ENCODE data around the gene FOXO1.

DNA sequence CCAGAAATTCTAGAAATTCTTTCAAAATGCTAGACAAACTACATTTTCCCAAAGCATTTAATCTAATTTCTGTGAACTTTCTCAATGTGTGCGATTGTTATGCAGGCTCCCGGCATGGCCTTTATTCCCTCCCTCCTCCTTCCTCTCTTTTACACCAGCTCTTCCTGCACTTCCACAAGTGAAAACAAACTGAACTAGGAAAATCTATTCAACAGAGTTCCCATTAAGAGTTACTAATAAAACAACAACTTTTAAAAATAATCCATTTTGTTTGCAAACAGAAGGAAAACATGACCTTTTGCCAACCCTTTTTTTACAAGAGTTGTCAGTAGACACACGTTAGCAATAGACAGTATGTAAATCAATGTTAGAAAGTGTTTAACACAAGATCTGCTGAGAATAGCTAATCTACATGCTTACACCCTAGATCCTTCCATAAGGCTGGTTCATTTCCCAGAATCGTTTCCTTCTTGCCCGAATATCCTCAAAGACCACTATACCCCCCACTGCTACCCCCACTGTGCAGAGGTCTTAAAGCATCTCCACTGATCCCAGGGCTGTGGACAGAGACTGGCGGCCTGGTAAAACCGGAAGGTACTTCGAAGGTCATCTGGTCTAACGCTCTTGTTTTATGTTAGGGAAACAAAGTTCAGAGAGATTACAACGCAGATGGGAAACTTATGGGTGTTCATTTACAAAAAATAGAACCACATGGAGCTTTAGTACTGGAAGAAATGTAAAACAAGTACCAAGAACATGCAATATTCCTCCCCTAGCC is 98.0 kb downstream of the FOXO1 start:
- no peak for TF ChIP-seq POLR2A (IDR thresholded peaks at IDR 0.05; ENCODE audit: low read depth)
- TF ChIP-seq, protein P1, sequence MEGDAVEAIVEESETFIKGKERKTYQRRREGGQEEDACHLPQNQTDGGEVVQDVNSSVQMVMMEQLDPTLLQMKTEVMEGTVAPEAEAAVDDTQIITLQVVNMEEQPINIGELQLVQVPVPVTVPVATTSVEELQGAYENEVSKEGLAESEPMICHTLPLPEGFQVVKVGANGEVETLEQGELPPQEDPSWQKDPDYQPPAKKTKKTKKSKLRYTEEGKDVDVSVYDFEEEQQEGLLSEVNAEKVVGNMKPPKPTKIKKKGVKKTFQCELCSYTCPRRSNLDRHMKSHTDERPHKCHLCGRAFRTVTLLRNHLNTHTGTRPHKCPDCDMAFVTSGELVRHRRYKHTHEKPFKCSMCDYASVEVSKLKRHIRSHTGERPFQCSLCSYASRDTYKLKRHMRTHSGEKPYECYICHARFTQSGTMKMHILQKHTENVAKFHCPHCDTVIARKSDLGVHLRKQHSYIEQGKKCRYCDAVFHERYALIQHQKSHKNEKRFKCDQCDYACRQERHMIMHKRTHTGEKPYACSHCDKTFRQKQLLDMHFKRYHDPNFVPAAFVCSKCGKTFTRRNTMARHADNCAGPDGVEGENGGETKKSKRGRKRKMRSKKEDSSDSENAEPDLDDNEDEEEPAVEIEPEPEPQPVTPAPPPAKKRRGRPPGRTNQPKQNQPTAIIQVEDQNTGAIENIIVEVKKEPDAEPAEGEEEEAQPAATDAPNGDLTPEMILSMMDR (IDR thresholded peaks at IDR 0.05), result no peak
- no peak for TF ChIP-seq POLR2AphosphoS5 (IDR thresholded peaks at IDR 0.05)
- no peak for TF ChIP-seq EP300 (IDR thresholded peaks at IDR 0.05)

Measured in esophagus muscularis mucosa (tissue), 4 donors.